ENCODE measurements around the gene SASH1.

Gene SASH1

GRCh38 chr6:148497257-148497656, 154.6 kb downstream of the SASH1 start:
- ATAC-seq (no peak), DNase-seq (no peak)

GRCh38 chr6:148497717-148498116, 155.1 kb downstream of the SASH1 start:
- DNase-seq: no peak
- ATAC-seq: no peak

GRCh38 chr6:148500402-148500801, 157.8 kb downstream of the SASH1 start:
- ATAC-seq (no peak), DNase-seq (no peak)

DNA sequence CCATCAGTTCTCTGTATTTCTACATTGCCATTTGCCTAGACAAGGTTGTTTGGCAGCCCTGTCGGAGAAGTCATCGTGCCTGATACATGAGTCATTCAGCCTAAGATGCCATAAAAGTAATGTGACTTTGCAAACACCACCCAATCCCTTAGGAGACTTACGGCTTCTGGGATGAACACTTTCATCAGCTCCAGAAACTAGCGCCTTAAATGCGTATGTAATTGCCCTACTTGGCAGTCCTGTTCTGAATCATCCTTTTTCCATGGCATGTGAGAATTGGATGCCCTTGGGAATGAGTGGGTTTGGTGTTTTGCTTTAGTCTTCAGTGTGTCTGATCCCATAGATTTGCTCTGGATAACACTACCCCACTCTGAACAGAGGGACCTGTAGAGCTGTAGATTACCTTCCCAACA, 158.5 kb downstream of the SASH1 start:
- ATAC-seq (no peak), DNase-seq (no peak)

DNA sequence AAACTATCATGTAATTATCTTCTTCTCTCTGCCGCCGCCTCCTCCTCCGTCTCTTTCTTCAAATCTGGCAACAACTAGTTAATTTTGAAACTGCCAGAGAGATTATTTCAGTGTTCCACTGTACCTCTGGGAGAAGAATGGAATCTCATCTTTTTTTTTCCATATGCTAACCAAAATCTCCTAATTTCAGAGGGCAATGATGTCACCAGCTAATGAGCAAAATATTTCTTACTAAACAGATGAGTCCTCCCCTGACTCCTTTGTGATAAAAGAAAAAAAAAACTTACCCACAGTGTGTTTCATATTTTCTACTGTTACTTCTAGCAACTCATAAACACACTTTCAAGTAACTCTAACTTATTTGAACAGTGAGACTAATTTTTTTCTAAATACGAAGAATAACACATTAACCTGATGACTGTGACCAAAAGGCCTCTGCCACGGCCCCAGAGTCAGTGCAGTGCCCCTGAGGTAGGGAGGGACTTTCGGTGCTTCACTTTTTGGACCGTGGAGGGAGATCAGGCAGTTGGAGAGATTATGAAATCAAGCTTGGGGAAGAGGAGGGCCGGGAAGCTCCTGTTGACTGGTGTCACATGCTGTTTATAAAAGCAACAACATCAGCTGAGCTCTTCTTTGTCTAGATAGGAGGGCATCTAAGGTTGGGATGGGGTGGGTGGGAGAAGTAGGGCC, 159.6 kb downstream of the SASH1 start:
- DNase-seq (no peak), ATAC-seq (no peak)

DNA sequence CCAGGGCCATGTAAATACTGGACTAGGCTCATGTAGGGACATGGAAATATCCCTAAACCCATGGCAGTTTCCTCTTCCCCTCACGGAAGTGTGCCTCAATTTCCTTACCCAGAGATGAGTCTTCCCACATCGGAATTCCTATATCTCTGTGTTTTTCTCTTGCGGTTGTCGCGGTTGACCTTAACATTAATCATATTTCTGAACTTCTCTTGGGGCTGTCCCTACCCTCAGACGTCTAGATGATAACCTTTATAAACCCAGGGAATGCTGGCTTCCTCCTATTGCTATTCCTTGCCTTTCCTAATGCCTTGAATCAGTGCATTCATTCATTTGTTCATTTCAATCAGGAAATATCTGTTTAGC, 160.1 kb downstream of the SASH1 start:
- no peak for DNase-seq
- no peak for ATAC-seq

DNA sequence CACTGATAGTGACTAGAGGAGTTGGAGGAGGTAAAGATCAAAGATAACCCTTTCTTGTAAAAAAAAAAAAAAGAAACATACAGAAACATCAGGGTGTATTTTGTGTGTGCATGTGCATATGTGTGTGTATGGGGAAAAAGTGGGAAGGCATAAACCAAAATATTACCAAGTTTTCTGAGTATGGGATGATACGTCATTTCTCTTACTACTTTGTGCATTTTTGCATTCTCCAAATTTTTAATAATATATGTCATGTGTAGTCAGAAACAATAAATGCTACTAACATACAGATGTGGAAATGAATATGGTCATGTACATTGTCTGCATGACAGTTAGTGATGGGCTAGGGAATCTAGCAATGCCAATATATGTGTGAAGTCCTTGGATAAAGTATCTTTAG, 161.1 kb downstream of the SASH1 start:
- ATAC-seq (no peak), DNase-seq (no peak)

- no peak for ATAC-seq
- no peak for DNase-seq
These were observed 165.1 kb downstream of the SASH1 start for GRCh38 chr6:148507774-148508173.

GRCh38 chr6:148508401-148509041, 165.9 kb downstream of the SASH1 start:
- ATAC-seq (no peak), DNase-seq (no peak)

DNA sequence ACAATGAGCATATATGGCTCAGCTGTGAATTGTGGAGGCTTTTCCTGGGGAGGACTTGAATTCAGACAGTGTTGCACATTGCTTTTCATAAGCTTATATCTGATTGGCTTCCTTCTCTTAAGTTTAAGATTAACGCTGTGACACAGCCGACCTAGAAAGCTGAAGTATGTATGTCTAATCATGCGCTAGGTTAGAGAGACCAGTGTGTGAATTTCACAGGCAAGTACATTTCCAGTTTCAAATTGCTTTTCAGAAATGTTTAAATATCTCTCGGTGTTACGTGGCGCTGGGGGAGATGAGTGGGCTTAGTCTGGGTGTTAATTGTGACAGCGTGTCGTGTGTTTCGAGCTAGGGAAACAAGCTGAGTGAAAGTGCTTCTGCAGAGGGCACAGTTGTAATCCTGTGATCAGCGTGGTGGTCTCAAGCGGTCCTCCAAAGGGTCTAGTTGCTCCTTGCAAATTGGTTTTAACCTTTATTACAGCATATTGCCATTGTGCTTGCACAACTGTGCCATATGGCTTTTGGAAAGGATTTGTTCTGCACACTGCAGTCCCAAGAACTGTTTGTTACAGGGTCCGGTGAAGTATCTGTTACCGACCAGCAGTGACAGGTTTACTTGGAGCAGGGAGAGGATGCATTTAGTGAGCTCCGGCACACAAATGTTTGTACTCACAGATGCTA, 166.6 kb downstream of the SASH1 start:
- ATAC-seq (no peak), DNase-seq (no peak)

DNA sequence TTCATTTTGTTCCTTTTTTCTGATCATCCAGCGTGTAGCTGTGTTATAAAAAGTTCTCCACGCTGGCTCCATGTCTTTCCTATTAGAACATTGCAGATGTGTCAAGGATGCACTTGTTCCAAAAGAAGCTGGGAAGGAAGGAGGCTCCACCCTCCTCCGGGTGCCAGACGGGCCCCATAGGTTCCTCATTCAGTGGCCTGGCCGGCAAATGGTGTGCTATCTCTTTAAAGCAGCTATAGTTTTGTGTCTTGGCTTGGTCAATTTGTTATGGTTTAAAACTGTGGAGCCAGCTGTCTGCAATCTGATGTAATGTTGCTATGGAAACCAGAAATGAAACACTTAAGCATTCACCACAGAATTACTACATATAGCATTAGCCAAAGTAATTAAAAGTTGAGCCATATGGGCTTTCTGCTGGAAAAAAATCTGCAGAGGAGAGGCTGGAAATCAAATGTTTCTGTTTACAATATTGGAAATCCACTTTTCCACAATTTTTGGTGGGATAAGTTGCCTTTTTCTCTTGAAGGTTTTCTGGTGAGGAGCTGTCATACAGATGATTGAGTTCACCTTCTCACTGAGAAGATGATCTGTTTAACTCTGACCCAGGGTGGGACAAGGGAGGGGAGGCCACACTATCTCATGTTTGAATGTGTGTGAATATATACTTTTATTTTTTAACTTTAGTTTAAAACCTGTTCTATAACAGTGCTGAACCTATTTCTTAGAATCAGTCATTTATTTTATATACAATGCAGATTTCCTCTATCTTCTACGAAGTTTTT, 167.4 kb downstream of the SASH1 start:
- ATAC-seq (no peak), DNase-seq (no peak)

GRCh38 chr6:148513145-148514071, 170.8 kb downstream of the SASH1 start:
- no peak for ATAC-seq
- DNase-seq: no peak

DNA sequence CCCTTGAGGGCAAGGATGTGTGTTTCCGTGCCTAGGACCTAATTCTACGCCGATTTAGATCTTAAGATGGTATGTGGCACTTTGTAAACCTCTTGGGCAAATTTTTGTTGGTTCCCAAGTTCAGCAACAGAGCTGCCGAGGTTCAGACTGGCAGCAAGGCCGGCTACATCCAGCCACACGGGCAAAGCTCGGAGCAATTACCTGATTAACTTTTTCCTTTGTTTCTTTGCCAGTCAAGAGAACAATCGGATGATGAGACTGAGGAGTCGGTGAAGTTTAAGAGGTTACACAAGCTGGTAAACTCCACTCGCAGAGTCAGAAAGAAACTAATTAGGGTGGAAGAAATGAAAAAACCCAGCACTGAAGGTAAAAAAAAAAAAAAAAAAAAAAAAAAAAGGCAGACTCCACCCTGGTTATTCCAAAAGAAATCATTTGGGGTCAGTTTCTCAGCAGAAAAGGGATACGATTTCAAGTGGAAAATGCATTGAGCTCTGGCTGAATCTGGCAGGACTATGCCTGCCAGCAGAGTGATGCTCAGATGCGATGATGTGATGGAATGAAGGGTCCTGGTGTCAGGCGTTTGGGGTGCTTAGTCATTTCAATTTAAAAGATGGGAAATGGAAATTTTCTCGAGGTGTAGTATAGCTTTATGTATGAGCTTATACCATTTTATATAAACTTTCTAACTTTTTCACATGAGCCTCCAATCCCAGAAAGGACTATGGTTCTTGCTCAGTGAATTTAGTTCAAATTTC, 171.6 kb downstream of the SASH1 start:
- DNase-seq: no peak
- ATAC-seq: no peak

GRCh38 chr6:148516217-148516616, 173.6 kb downstream of the SASH1 start:
- ATAC-seq (no peak), DNase-seq (no peak)

DNA sequence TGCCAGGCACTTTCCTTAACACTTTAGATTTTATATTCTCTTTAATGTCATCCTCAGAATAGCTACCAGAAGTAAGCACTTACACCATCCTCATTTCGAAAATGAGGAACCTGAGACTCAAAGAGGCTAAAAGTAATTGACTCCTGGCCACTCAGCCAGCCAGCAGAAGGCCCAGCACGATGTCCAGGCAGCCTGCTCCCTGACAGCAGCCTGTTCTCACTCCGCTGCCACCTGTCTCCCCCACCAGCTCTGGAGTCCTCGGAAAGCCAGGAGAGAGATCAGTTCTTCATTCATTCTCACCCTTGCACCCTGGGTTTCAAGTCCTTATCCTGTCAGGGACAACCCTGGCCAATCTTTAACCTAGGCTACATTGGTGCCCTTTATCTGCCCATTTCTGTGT, 174.0 kb downstream of the SASH1 start:
- ATAC-seq: no peak
- DNase-seq: no peak

DNA sequence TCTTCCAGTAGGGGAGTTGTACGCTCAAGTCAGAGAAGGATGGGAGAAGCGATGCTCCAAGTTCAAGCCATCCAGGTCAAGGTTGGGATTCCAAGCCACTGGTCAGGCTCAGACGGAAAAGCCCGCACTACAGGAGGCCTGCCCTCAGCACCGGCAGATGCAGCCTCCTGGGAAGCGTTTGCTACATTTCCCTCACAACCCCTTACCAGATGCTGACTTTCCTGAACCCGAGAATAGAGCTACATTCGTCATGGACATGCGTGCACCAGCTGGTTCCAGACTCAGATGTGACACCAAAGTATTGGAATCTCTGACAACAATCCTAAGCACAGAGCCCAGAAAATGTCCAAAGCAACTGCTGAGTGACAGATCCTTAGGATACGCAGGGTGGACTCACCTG, 174.8 kb downstream of the SASH1 start:
- no peak for DNase-seq
- ATAC-seq: no peak

GRCh38 chr6:148518511-148519156, 176.0 kb downstream of the SASH1 start:
- ATAC-seq: no peak

GRCh38 chr6:148520109-148520841, 177.6 kb downstream of the SASH1 start:
- peak; percentile 60 for ATAC-seq
- peak; percentile 6 for DNase-seq

More at GRCh38 chr6:148518511-148519156, 176.0 kb downstream of the SASH1 start:
- no peak for DNase-seq

GRCh38 chr6:148521158-148521557, 178.5 kb downstream of the SASH1 start:
- no peak for ATAC-seq
- no peak for DNase-seq

DNA sequence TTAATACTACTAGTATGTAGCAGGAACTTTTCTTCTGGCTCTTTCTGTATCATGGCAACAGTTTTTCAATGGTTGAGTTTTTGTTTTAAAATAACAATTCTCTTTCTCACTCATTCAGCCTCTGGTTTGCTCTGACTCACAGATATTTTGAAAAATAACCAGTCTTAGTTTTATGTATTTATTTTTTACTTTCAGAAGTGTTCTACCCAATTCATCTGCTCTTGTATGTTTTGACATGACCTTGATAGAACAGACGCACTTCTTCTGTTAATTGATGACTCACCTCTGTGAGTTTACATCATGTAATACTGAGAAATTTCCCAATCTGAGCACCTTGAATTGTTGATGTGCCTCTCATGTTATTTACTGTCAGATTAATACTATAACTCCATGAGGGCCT, 178.9 kb downstream of the SASH1 start:
- ATAC-seq (no peak), DNase-seq (no peak)

Measured in stimulated activated naive CD8-positive, alpha-beta T cell treated with anti-CD3 and anti-CD28 coated beads, Interleukin-15, Interleukin-2, amounts not matched to agents 100 U/mL and 50 U/mL, for 24 hours (primary cell).